PC-9 (cell line): Measurements from ENCODE around the gene PTPN6. TPM values are rescaled to one million over a fixed set of nuclear protein-coding genes. Genes with fewer than 3 reads are reported as not detected.

Source experiments
- BruUV-seq: library from RNA; stranded (reverse); fragments of 400-500 nt; replicated peaks from 2 replicates; lab custom pipeline; 2021; lab: Mats Ljungman, UMichigan
- CTCF ChIA-PET: fragments of 300-600 bp; sonication (Branson Sonifier 250); formaldehyde crosslinking; loops from one replicate; lab custom pipeline; 2022; ENCODE audit warnings: antibody characterized with exemption; lab: Charles Lee
- POLR2A ChIA-PET: fragments of 300-600 bp; sonication (Branson Sonifier 250); formaldehyde crosslinking; loops from one replicate; lab custom pipeline; 2022; ENCODE audit warnings: antibody characterized with exemption; ENCODE audit not compliant: unreplicated experiment; lab: Charles Lee
- DNase-seq, 2 experiments: peaks; one replicate each; pipeline versions ENCODE4 v3.0.0 to v3.0.0-alpha.2; 2015 to 2022; ENCODE audit warnings: mixed read lengths in 1 of 2
- H2AFZ ChIP-seq: fragments of 200-600 bp; sonication (generic); 2 replicates; pipeline ENCODE4 v1.8.1; 2017; ENCODE audit warnings: antibody characterized with exemption
- H3F3A ChIP-seq: fragments of 200-600 bp; sonication (generic); 2 replicates; pipeline ENCODE4 v1.8.1; 2017; ENCODE audit warnings: antibody characterized with exemption, mild to moderate bottlenecking, low read depth; ENCODE audit not compliant: insufficient read depth
- H3K27ac ChIP-seq: fragments of 200-600 bp; sonication (generic); 2 replicates; pipeline ENCODE4 v1.6.1; 2016; ENCODE audit warnings: mixed run types
- H3K27me3 ChIP-seq: fragments of 200-600 bp; sonication (generic); 2 replicates; pipeline ENCODE4 v1.6.1; 2016; ENCODE audit warnings: low read depth, mixed run types; ENCODE audit not compliant: insufficient read depth
- H3K36me3 ChIP-seq: fragments of 200-600 bp; sonication (generic); 2 replicates; pipeline ENCODE4 v1.6.1; 2016; ENCODE audit warnings: low read depth, mixed run types
- H3K4me1 ChIP-seq: fragments of 200-600 bp; sonication (generic); replicated peaks from 2 replicates; pipeline ENCODE4 v1.6.1; 2016; ENCODE audit warnings: mixed run types; ENCODE audit not compliant: insufficient read depth
- H3K4me2 ChIP-seq: fragments of 200-600 bp; sonication (generic); 2 replicates; pipeline ENCODE4 v1.6.1; 2017; ENCODE audit warnings: mixed run types
- H3K4me3 ChIP-seq: fragments of 200-600 bp; sonication (generic); 2 replicates; pipeline ENCODE4 v1.6.1; 2016; ENCODE audit warnings: mixed run types
- H3K79me2 ChIP-seq: fragments of 200-600 bp; sonication (generic); 2 replicates; pipeline ENCODE4 v1.6.1; 2017; ENCODE audit warnings: low read depth, mixed run types
- H3K9me2 ChIP-seq: fragments of 200-600 bp; sonication (generic); 2 replicates; pipeline ENCODE4 v1.8.1; 2017; ENCODE audit warnings: mild to moderate bottlenecking; ENCODE audit not compliant: insufficient read depth
- H3K9me3 ChIP-seq: fragments of 200-600 bp; sonication (generic); 2 replicates; pipeline ENCODE4 v1.8.1; 2016; ENCODE audit warnings: low read depth; ENCODE audit not compliant: insufficient read depth
- H4K20me1 ChIP-seq: fragments of 200-600 bp; sonication (generic); 2 replicates; pipeline ENCODE4 v1.8.1; 2017; ENCODE audit not compliant: insufficient read depth
- CTCF ChIP-seq: fragments of 200-600 bp; sonication (generic); conservative IDR thresholded peaks from 2 replicates; pipeline ENCODE4 v1.6.1; 2017; ENCODE audit warnings: mixed run types, antibody characterized with exemption, mild to moderate bottlenecking, moderate library complexity
- EZH2 ChIP-seq: fragments of 200-600 bp; sonication (generic); IDR thresholded peaks from 2 replicates; pipeline ENCODE4 v1.8.0; 2017; ENCODE audit warnings: antibody characterized with exemption, low read depth
- intact Hi-C: fragments of 100-400 bp; cut with micrococcal nuclease; formaldehyde crosslinking; loops from one replicate; pipeline ENCODE4 v1.10.0; 2022; ENCODE audit not compliant: unreplicated experiment
- total RNA-seq: library from RNA; stranded (reverse); gene quantifications from 2 replicates; pipeline ENCODE4 v1.2.3, GENCODE V29; 2021

PTPN6 gene
- total RNA-seq, 1 experiment from 2014 or later: 92.7 TPM

- H3K4me3 ChIP-seq: no peak overlapping the region
- no peak for DNase-seq
- H3K4me1 ChIP-seq: peaks cover 13% of the 10 kb centered on the region
- no peaks in the 10 kb centered on the region for H3K27me3 ChIP-seq
- intact Hi-C loops: no loop called here
- H3K27ac ChIP-seq: peak overlapping the region; percentile 31; the same call in 1 of the 2 replicates
- no peak overlapping the region for H3K4me2 ChIP-seq
- H3K36me3 ChIP-seq: peaks cover 42% of the 10 kb centered on the region
- no TSS peak for BruUV-seq
- H3K9me3 ChIP-seq: no peaks in the 10 kb centered on the region
- no peak overlapping the region for H2AFZ ChIP-seq
- no peaks in the 10 kb centered on the region for H3K9me2 ChIP-seq
- H4K20me1 ChIP-seq: peaks cover 3% of the 10 kb centered on the region; the same call in 1 of the 2 replicates
- H3F3A ChIP-seq: peaks cover 76% of the 10 kb centered on the region
- CTCF ChIA-PET: interaction anchor here (0.6 kb wide), 4 partner anchors 63 to 660 kb away, joined by 3 to 12 read pairs (median 10); no protein-coding TSS in a partner anchor
- no peak for TF ChIP-seq CTCF
- no peak for TF ChIP-seq EZH2
- H3K79me2 ChIP-seq: peaks cover 3% of the 10 kb centered on the region
- POLR2A ChIA-PET: interaction anchor here (0.6 to 0.7 kb wide), 2 partner anchors 91 to 130 kb away, joined by 3 to 5 read pairs; no protein-coding TSS in a partner anchor
Observed at GRCh38 chr12:6978188-6978587, 27.0 kb downstream of the PTPN6 start.

- no peak for TF ChIP-seq EZH2
- TF ChIP-seq CTCF: no peak
- BruUV-seq: no TSS peak
- H2AFZ ChIP-seq: no peak overlapping the region
- no peaks in the 10 kb centered on the region for H3K9me2 ChIP-seq
- peak overlapping the region; percentile 31 for H3K27ac ChIP-seq
- peaks cover 42% of the 10 kb centered on the region for H3K36me3 ChIP-seq
- peaks cover 3% of the 10 kb centered on the region; the same call in 1 of the 2 replicates for H4K20me1 ChIP-seq
- no peak overlapping the region for H3K4me2 ChIP-seq
- peaks cover 13% of the 10 kb centered on the region for H3K4me1 ChIP-seq
- intact Hi-C loops: no loop called here
- peaks cover 76% of the 10 kb centered on the region for H3F3A ChIP-seq
- H3K9me3 ChIP-seq: no peaks in the 10 kb centered on the region
- H3K4me3 ChIP-seq: no peak overlapping the region
- POLR2A ChIA-PET: interaction anchor here (0.6 to 0.7 kb wide), 2 partner anchors 90 to 130 kb away, joined by 3 to 5 read pairs; no protein-coding TSS in a partner anchor
- CTCF ChIA-PET: no interaction called here
- no peaks in the 10 kb centered on the region for H3K79me2 ChIP-seq
- no peak for DNase-seq
- no peaks in the 10 kb centered on the region for H3K27me3 ChIP-seq
Observed at GRCh38 chr12:6978611-6979011, 27.5 kb downstream of the PTPN6 start.

GRCh38 chr12:6979021-6979420 is 27.9 kb downstream of the PTPN6 start:
- DNase-seq: no peak
- ChIA-PET CTCF (no interaction called here), POLR2A (no interaction called here)
- Histone ChIP-seq H3K27me3 (no peaks in the 10 kb centered on the region), H2AFZ (no peak overlapping the region), H4K20me1 (peaks cover under 1% of the 10 kb centered on the region; the same call in 1 of the 2 replicates), H3K9me3 (no peaks in the 10 kb centered on the region), H3K9me2 (no peaks in the 10 kb centered on the region), H3K4me1 (peaks cover 13% of the 10 kb centered on the region), H3K36me3 (peaks cover 42% of the 10 kb centered on the region), H3F3A (peaks cover 76% of the 10 kb centered on the region), H3K4me3 (no peak overlapping the region), H3K79me2 (no peaks in the 10 kb centered on the region), H3K4me2 (no peak overlapping the region), H3K27ac (peak overlapping the region; percentile 31)
- TF ChIP-seq CTCF (no peak), EZH2 (no peak)
- intact Hi-C loops: no loop called here
- no TSS peak for BruUV-seq
